ENCODE data around the gene EID3. TPM values are rescaled to one million over a fixed set of nuclear protein-coding genes. Genes with fewer than 3 reads are reported as not detected.

Gene EID3
- total RNA-seq, 1 donor = 19.2 TPM

- H3K27ac ChIP-seq (ENCODE audit: low read depth, low read length) = no peak overlapping the region
- H3K4me3 ChIP-seq (ENCODE audit: insufficient read depth, low read length) = no peak overlapping the region
- H3K9me3 ChIP-seq (ENCODE audit: low read depth, low read length) = no peaks in the 10 kb centered on the region
- peaks cover 19% of the 10 kb centered on the region for H3K4me1 ChIP-seq (ENCODE audit: insufficient read depth, low read length)
- H2AFZ ChIP-seq (ENCODE audit: low read length) = no peak overlapping the region
- no peak for DNase-seq (ENCODE audit: insufficient read length, low spot score, missing footprints)
- no peaks in the 10 kb centered on the region for H4K20me1 ChIP-seq (ENCODE audit: insufficient read depth, low read length)
- H3K79me2 ChIP-seq (ENCODE audit: insufficient read depth, low read length) = no peaks in the 10 kb centered on the region
- no peaks in the 10 kb centered on the region for H3K27me3 ChIP-seq (ENCODE audit: insufficient read depth, low read length)
- H3K36me3 ChIP-seq (ENCODE audit: insufficient read depth, low read length) = no peaks in the 10 kb centered on the region
- H3K4me2 ChIP-seq (ENCODE audit: insufficient read depth, low read length) = no peak overlapping the region
- TF ChIP-seq CTCF (IDR thresholded peaks at IDR 0.05; ENCODE audit: extremely low read depth, low read depth, low read length) = no peak
Measured at GRCh38 chr12:104274811-104275210, 28.7 kb upstream of the EID3 start.

- Histone ChIP-seq H3K36me3 (ENCODE audit: insufficient read depth, low read length) (no peaks in the 10 kb centered on the region), H3K79me2 (ENCODE audit: insufficient read depth, low read length) (no peaks in the 10 kb centered on the region), H2AFZ (ENCODE audit: low read length) (peak overlapping the region; percentile 60), H3K4me3 (ENCODE audit: insufficient read depth, low read length) (no peak overlapping the region), H3K27me3 (ENCODE audit: insufficient read depth, low read length) (no peaks in the 10 kb centered on the region), H3K9me3 (ENCODE audit: low read depth, low read length) (no peaks in the 10 kb centered on the region), H3K27ac (ENCODE audit: low read depth, low read length) (no peak overlapping the region), H3K4me2 (ENCODE audit: insufficient read depth, low read length) (peak overlapping the region; percentile 52), H4K20me1 (ENCODE audit: insufficient read depth, low read length) (no peaks in the 10 kb centered on the region), H3K4me1 (ENCODE audit: insufficient read depth, low read length) (peaks cover 27% of the 10 kb centered on the region)
- no peak for DNase-seq (ENCODE audit: insufficient read length, low spot score, missing footprints)
- TF ChIP-seq CTCF (IDR thresholded peaks at IDR 0.05; ENCODE audit: extremely low read depth, low read depth, low read length) = no peak
Measured at GRCh38 chr12:104275689-104276088, 27.9 kb upstream of the EID3 start.

- Histone ChIP-seq H3K4me2 (ENCODE audit: insufficient read depth, low read length) (peak overlapping the region; percentile 52), H3K4me3 (ENCODE audit: insufficient read depth, low read length) (peak overlapping the region; percentile 10), H2AFZ (ENCODE audit: low read length) (peak overlapping the region; percentile 60), H3K27me3 (ENCODE audit: insufficient read depth, low read length) (no peaks in the 10 kb centered on the region), H3K36me3 (ENCODE audit: insufficient read depth, low read length) (no peaks in the 10 kb centered on the region), H3K4me1 (ENCODE audit: insufficient read depth, low read length) (peaks cover 31% of the 10 kb centered on the region), H3K27ac (ENCODE audit: low read depth, low read length) (peak overlapping the region; percentile 18), H4K20me1 (ENCODE audit: insufficient read depth, low read length) (no peaks in the 10 kb centered on the region), H3K9me3 (ENCODE audit: low read depth, low read length) (no peaks in the 10 kb centered on the region), H3K79me2 (ENCODE audit: insufficient read depth, low read length) (no peaks in the 10 kb centered on the region)
- no peak for TF ChIP-seq CTCF (IDR thresholded peaks at IDR 0.05; ENCODE audit: extremely low read depth, low read depth, low read length)
- no peak for DNase-seq (ENCODE audit: insufficient read length, low spot score, missing footprints)
Measured at GRCh38 chr12:104276273-104277131, 27.0 kb upstream of the EID3 start.

- Histone ChIP-seq H2AFZ (ENCODE audit: low read length) (peak overlapping the region; percentile 71), H3K4me3 (ENCODE audit: insufficient read depth, low read length) (peak overlapping the region; percentile 22), H3K9me3 (ENCODE audit: low read depth, low read length) (no peaks in the 10 kb centered on the region), H3K4me1 (ENCODE audit: insufficient read depth, low read length) (peaks cover 42% of the 10 kb centered on the region), H3K36me3 (ENCODE audit: insufficient read depth, low read length) (no peaks in the 10 kb centered on the region), H3K4me2 (ENCODE audit: insufficient read depth, low read length) (peak overlapping the region; percentile 35), H3K27me3 (ENCODE audit: insufficient read depth, low read length) (no peaks in the 10 kb centered on the region), H4K20me1 (ENCODE audit: insufficient read depth, low read length) (no peaks in the 10 kb centered on the region), H3K27ac (ENCODE audit: low read depth, low read length) (peak overlapping the region; percentile 47), H3K79me2 (ENCODE audit: insufficient read depth, low read length) (no peaks in the 10 kb centered on the region)
- no peak for DNase-seq (ENCODE audit: insufficient read length, low spot score, missing footprints)
- TF ChIP-seq CTCF (IDR thresholded peaks at IDR 0.05; ENCODE audit: extremely low read depth, low read depth, low read length) = no peak
Measured at GRCh38 chr12:104279164-104279563, 24.4 kb upstream of the EID3 start.
